ENCODE measurements around the gene CHST11. TPM values are rescaled to one million over a fixed set of nuclear protein-coding genes. Genes with fewer than 3 reads are reported as not detected.

The CHST11 gene
- total and polyA plus RNA-seq, 2 of the 4 experiments (the other 2 are of a cell fraction), result 1.4 to 2.7 TPM

DNA sequence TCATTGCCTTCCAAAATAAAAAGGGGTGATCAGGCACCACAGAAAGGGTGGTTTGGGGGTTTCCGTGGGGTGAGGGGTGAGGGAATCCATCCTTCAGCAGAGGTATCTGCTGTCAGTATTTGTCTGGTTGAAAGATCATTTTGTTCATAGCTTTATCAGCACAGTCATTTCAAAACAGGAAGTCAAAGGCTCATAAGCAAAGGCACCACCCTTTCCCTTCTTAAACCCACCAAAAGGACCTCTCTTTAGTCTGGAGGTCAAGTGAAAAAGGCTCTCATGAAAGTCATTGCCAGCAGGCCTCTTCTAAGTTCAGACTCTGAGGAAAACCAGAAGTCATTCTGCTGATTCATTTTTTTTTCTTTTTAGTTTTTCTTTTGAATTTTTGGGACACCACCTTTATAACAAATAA lies 6.2 kb downstream of the CHST11 start:
- in situ Hi-C loops (cut with MboI; ENCODE audit: low sequenced_read_pairs), result no loop called here

More for the DNA sequence above, 6.2 kb downstream of the CHST11 start:
- Histone ChIP-seq H3K9me1 (ENCODE audit: insufficient read depth, low read length) (no peaks in the 10 kb centered on the region), H3K4me1 (ENCODE audit: control insufficient read depth, insufficient read depth, low read length) (no peaks in the 10 kb centered on the region), H3K18ac (ENCODE audit: low read depth, low read length) (no peak overlapping the region), H2AK9ac (replicated peaks; ENCODE audit: low read depth, low read length, poor library complexity) (no peak overlapping the region), H3K4me3 (ENCODE audit: insufficient read depth, low read depth, low read length) (no peak overlapping the region), H3K9me3 (ENCODE audit: control insufficient read depth, insufficient read depth, low read length) (no peaks in the 10 kb centered on the region), H2BK15ac (ENCODE audit: low read depth, low read length) (no peak overlapping the region), H4K20me1 (ENCODE audit: insufficient read depth, low read length) (no peaks in the 10 kb centered on the region), H4K91ac (ENCODE audit: insufficient read depth, low read depth, low read length) (no peak overlapping the region), H3K4me2 (ENCODE audit: low read depth, low read length) (no peak overlapping the region), H2BK5ac (ENCODE audit: low read depth, low read length, poor library complexity, severe bottlenecking) (no peak overlapping the region), H3K36me3 (ENCODE audit: control insufficient read depth, insufficient read depth, low read length) (no peaks in the 10 kb centered on the region), H2BK20ac (ENCODE audit: low read depth, low read length) (no peak overlapping the region), H3K27ac (ENCODE audit: insufficient read depth, low read length) (no peak overlapping the region), H4K8ac (ENCODE audit: low read depth in 2 of 2, low read length in 2 of 2) (no peak overlapping the region), H3K14ac (replicated peaks; ENCODE audit: low read depth, low read length) (no peak overlapping the region), H2BK120ac (ENCODE audit: low read depth, low read length) (no peak overlapping the region), H2AFZ (replicated peaks; ENCODE audit: low read length, poor library complexity) (no peak overlapping the region), H2AK5ac (ENCODE audit: low read depth, low read length) (no peak overlapping the region), H4K5ac (ENCODE audit: low read depth, low read length) (no peak overlapping the region), H3K23ac (ENCODE audit: low read depth, low read length) (no peak overlapping the region), H3K56ac (ENCODE audit: extremely low read depth, insufficient read depth, low read length) (no peak overlapping the region), H3K4ac (ENCODE audit: low read depth, low read length) (no peak overlapping the region), H3K79me1 (ENCODE audit: low read depth in 1 of 2, low read length in 2 of 2) (peaks cover 0 to 6% of the 10 kb centered on the region in 2 experiments; a peak in 2 of 4 replicates), H3K9ac (ENCODE audit: low read depth, low read length) (no peak overlapping the region), H3K27me3 (ENCODE audit: control insufficient read depth, insufficient read depth, low read length) (peaks cover 13% of the 10 kb centered on the region)
- ChIA-PET CTCF (no interaction called here), POLR2A (ENCODE audit: unreplicated experiment) (no interaction called here)
- DNase-seq, result no peak
- ATAC-seq (ENCODE audit: low read depth), result no peak
- dilution Hi-C loops (cut with HindIII; ENCODE audit: low sequenced_read_pairs, unreplicated experiment) (no loop called here), intact Hi-C loops (cut with micrococcal nuclease) (no loop called here)
- TF ChIP-seq, protein P1, sequence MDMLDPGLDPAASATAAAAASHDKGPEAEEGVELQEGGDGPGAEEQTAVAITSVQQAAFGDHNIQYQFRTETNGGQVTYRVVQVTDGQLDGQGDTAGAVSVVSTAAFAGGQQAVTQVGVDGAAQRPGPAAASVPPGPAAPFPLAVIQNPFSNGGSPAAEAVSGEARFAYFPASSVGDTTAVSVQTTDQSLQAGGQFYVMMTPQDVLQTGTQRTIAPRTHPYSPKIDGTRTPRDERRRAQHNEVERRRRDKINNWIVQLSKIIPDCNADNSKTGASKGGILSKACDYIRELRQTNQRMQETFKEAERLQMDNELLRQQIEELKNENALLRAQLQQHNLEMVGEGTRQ (IDR thresholded peaks at IDR 0.05; ENCODE audit: low read depth, low read length), result no peak
- TF ChIP-seq RAD21 (IDR thresholded peaks at IDR 0.05; ENCODE audit: low read length) (no peak), CHD1 (IDR thresholded peaks at IDR 0.05; ENCODE audit: low read depth, low read length) (no peak), MAFK (IDR thresholded peaks at IDR 0.05; ENCODE audit: low read depth, low read length) (no peak), SMC3 (IDR thresholded peaks at IDR 0.05; ENCODE audit: low read depth, low read length) (no peak), RFX5 (IDR thresholded peaks at IDR 0.05; ENCODE audit: low read depth, low read length) (no peak)
- no TSS peak for BruUV-seq (replicated peaks)
- no CpG with 5 or more reads among the region's 1 CpG for WGBS, 2 experiments (ENCODE audit: extremely low coverage in 2 of 2, insufficient read length in 1 of 2)
